HG03432 (cell line): ENCODE data around the gene NOS3.
"Not testable (repeated sequence)": the region's sequence is repeated elsewhere in the genome, so short reads cannot be mapped to it uniquely, and the experiment has no call there.

Experiments used
- ATAC-seq: cut with Tn5 transposase; IDR thresholded peaks from one replicate; pipeline ENCODE4 v1.9.1; 2021; ENCODE audit warnings: mild to moderate bottlenecking, moderate library complexity; ENCODE audit not compliant: unreplicated experiment

The NOS3 gene

DNA sequence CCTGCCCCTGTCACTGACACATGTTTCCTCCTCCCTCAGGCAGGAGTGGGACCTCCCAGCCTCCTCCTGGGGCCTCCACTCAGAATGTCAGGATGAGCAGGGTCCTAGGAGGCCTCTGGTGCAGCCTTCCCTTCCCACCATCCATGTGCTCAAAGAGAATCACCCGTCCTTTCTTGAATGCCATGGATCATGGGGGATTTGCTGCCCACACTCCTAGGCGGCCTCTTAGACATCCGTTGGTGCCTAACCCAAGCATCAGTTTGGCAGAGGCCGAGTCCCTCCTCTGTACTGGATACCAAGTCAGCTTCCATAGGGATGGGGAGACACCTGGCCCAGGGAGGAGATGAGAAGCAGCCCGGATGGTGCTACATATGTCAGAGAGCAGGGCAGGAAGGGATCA, 7.0 kb downstream of the NOS3 start:
- no peak for ATAC-seq

- no peak for ATAC-seq
Observed at GRCh38 chr7:150998341-150998740, 7.5 kb downstream of the NOS3 start.

DNA sequence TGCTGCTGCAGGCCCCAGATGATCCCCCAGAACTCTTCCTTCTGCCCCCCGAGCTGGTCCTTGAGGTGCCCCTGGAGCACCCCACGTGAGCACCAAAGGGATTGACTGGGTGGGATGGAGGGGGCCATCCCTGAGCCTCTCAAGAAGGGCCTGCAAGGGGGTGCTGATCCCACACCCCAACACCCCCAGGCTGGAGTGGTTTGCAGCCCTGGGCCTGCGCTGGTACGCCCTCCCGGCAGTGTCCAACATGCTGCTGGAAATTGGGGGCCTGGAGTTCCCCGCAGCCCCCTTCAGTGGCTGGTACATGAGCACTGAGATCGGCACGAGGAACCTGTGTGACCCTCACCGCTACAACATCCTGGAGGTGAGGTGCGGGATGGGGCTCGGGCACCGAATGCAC, 8.2 kb downstream of the NOS3 start:
- ATAC-seq = no peak

DNA sequence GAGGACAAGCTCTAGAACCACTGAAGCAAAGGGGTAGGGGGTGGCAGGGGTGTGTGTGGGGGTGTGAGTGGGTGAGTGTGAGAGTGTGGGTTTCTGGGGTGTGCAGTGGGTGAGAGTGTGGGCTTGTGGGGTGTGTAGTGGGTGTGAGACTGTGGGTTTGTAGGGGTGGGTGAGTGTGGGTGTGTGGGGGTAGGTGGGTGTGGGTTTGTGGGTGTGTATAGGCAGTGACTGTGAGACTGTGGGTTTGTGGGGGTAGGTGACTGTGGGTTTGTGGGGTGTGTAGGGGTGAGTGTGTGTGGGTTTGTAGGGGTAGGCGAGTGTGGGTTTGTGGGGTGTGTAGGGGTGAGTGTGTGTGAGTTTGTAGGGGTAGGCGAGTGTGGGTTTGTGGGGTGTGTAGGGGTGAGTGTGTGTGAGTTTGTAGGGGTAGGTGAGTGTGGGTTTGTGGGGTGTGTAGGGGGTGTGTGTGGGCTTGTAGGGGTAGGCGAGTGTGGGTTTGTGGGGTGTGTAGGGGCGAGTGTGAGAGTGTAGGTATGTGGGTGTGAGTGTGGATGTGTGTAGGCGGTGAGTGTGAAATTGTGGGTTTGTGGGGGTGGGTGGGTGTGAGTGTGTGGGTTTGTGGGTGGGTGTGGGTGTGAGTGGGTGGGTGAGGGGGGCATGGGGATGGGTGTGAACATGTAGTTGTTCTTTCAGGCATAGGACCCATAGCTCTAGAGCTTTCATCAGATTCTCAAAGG, 8.8 kb downstream of the NOS3 start:
- ATAC-seq = no peak

GRCh38 chr7:151000897-151001495, 10.2 kb downstream of the NOS3 start:
- ATAC-seq = no peak

DNA sequence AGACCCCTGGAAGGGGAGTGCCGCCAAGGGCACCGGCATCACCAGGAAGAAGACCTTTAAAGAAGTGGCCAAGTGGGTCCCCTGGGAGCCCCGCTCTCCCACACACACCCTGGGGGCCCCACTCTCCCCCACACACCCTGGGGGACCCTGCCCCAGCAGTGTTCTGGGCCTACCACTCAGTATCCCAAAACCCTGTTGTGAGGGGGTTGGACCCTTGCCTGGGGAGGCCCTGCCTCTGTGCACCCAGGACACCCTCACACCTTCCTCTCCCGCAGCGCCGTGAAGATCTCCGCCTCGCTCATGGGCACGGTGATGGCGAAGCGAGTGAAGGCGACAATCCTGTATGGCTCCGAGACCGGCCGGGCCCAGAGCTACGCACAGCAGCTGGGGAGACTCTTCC, 10.7 kb downstream of the NOS3 start:
- no peak for ATAC-seq

- ATAC-seq = no peak
Observed at GRCh38 chr7:151003572-151003971, 12.8 kb downstream of the NOS3 start.

DNA sequence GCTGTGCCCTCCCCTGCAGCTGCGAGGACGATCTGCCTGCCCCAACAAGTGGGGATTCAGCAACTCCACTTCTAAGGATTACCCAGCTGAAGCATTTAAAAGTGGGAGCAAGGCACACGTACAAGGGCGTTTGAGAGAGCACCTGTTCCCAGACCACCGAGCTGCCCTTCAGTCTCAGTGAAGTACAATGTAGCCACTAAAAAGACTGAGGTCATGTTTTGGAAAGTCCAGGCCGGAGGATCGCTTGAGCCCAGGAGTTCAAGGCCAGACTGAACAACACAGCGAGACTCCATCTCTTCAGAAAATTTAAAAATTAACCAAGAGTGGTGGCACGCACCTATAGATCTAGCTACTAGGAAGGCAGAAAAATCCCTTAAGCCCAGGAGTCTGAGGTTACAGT, 14.7 kb downstream of the NOS3 start:
- ATAC-seq = no peak

GRCh38 chr7:151006590-151007300, 15.9 kb downstream of the NOS3 start:
- ATAC-seq = no peak

DNA sequence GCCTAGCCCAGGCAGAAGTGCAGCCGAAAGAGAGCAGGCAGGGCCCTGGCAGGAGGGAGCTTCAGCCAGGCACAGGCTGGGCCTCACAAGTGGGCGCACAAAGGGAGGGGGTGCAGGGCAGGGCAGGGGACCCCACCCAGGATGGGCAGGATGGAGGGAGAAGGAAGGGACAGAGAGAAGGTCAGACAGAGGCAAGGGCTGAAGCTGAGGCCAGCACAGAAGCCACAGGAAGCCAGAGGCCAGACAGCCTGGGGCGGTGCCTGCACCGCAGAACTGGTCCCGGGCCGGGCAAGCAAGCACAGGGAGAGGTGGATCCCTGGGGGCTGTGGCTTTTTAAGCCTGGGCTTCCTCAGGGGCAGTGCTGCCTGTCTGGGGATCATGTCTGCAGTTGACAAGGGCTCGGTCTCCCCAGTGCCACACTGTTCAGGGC, 16.7 kb downstream of the NOS3 start:
- ATAC-seq = no peak

DNA sequence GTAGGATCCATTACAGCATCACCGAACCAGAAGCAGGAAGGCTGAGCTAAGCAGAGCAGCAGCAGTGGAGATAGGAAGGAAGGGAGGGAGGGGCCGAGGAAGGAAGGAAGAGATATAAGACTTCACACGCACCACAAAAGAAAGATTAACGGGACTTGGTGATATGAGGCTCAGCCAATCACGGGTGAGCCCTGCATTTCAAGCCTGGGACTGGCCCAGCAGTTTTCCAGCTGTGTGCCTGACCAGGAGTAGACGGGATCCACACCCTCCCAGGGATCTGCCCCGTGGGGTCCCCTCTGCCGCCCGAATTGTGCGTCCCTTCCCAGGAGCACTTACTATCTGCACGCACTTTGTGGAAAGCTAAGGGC, 17.3 kb downstream of the NOS3 start:
- ATAC-seq = no peak

- peak; percentile 65 for ATAC-seq
Observed at GRCh38 chr7:151008511-151009323, 17.9 kb downstream of the NOS3 start.

- ATAC-seq = no peak
Observed at GRCh38 chr7:151009327-151010036, 18.7 kb downstream of the NOS3 start.

DNA sequence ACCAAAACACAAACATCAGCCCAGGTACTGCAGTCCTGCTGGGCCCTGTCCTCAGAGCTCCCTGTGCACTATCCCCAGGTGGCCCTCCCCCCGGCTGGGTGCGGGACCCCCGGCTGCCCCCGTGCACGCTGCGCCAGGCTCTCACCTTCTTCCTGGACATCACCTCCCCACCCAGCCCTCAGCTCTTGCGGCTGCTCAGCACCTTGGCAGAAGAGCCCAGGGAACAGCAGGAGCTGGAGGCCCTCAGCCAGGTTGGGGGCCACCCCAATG, 19.2 kb downstream of the NOS3 start:
- ATAC-seq = no peak

- no peak for ATAC-seq
Observed at GRCh38 chr7:151010307-151011096, 19.7 kb downstream of the NOS3 start.

DNA sequence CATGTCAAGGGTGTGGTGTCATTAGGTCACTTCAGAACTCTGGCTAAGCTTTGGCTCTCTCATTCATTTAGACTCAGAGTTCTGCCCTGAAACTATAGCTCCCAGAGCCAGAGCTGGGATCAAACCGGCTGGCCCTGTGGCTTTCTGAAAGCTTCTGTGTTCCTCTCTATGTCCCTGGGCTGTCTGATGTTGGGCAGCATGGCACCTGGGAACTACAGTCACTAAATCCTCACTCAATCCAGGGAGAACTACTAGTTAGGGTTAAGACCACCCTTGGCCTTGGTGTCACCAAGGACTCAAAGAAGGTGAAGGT, 20.2 kb downstream of the NOS3 start:
- no peak for ATAC-seq

- ATAC-seq = not testable (repeated sequence)
Observed at GRCh38 chr7:151011616-151012015, 20.8 kb downstream of the NOS3 start.

GRCh38 chr7:151012031-151012692, 21.3 kb downstream of the NOS3 start:
- no peak for ATAC-seq

GRCh38 chr7:151012911-151013347, 22.1 kb downstream of the NOS3 start:
- no peak for ATAC-seq

DNA sequence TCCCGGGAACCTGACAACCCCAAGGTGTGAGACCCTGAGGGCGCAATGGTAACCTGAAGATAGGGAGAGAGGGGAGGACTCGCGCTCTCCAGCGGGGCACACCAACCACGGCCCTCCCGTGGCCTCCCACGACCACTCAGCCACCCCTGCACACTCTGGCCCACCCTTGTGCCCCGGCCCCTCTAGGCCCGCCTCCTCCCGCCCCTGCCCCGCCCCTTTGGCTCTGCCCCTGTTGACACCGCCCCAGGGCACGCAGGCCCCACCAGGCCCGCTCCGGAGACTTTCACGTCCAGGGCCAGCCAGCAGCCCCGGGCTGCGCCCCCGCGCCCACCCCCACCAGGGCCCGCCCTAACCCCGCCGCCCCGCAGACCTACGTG, 22.5 kb downstream of the NOS3 start:
- no peak for ATAC-seq
